ENCODE data around the gene TSGA10IP. TPM values are rescaled to one million over a fixed set of nuclear protein-coding genes. Genes with fewer than 3 reads are reported as not detected.

Gene TSGA10IP
- total RNA-seq, 3 donors from 2014 or later = 0.19 TPM; not detected in 2

DNA sequence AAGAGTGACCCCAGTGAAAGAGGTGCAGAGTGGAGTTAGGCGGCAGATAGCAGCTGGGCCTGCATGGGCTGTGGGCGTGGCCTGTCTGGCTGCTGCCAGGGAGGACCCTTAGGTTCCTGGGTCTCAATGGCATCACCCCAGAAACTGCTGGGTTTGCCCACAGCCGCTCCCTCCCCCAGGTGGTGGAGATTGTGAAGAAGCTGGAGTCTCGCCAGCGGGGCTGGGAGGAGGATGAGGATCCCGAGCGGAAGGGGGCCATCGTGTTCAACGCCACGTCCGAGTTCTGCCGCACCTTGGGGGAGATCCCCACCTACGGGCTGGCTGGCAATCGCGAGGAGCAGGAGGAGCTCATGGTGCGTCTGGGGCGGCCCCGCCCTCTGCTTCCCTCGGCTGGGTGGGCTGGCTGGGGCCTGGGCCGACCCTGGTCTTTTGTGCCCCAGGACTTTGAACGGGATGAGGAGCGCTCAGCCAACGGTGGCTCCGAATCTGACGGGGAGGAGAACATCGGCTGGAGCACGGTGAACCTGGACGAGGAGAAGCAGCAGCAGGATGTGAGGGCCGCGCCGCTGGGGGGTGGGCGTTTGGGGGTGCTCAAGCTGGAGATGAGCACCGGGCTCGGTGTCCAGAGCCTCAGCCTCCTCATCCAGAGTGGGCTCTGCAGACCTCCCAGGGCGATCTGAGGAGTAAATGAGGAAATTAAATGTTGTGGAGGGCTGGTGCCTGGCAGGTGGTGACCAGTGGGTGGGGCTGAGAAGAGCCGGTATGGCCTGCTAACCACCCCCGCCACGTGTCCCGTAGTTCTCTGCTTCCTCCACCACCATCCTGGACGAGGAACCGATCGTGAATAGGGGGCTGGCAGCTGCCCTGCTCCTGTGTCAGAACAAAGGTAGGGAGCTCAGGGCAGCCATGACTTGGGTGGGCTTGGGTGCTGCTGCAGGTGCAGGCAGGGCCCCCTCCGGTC lies 31.2 kb downstream of the TSGA10IP start:
- Histone ChIP-seq H3K4me3 (no peak overlapping the region), H3K9me3 (no peaks in the 10 kb centered on the region), H3K36me3 (ENCODE audit: low read depth) (peaks cover 7% of the 10 kb centered on the region), H3K4me1 (ENCODE audit: low read depth) (no peaks in the 10 kb centered on the region)
- TF ChIP-seq, protein P1, sequence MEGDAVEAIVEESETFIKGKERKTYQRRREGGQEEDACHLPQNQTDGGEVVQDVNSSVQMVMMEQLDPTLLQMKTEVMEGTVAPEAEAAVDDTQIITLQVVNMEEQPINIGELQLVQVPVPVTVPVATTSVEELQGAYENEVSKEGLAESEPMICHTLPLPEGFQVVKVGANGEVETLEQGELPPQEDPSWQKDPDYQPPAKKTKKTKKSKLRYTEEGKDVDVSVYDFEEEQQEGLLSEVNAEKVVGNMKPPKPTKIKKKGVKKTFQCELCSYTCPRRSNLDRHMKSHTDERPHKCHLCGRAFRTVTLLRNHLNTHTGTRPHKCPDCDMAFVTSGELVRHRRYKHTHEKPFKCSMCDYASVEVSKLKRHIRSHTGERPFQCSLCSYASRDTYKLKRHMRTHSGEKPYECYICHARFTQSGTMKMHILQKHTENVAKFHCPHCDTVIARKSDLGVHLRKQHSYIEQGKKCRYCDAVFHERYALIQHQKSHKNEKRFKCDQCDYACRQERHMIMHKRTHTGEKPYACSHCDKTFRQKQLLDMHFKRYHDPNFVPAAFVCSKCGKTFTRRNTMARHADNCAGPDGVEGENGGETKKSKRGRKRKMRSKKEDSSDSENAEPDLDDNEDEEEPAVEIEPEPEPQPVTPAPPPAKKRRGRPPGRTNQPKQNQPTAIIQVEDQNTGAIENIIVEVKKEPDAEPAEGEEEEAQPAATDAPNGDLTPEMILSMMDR (IDR thresholded peaks at IDR 0.05) = no peak
- intact Hi-C loops (cut with DNase I, micrococcal nuclease) = no loop called here
- ATAC-seq (peak; percentile 20), DNase-seq (peak in 1 of 3 donors; percentile 54)

DNA sequence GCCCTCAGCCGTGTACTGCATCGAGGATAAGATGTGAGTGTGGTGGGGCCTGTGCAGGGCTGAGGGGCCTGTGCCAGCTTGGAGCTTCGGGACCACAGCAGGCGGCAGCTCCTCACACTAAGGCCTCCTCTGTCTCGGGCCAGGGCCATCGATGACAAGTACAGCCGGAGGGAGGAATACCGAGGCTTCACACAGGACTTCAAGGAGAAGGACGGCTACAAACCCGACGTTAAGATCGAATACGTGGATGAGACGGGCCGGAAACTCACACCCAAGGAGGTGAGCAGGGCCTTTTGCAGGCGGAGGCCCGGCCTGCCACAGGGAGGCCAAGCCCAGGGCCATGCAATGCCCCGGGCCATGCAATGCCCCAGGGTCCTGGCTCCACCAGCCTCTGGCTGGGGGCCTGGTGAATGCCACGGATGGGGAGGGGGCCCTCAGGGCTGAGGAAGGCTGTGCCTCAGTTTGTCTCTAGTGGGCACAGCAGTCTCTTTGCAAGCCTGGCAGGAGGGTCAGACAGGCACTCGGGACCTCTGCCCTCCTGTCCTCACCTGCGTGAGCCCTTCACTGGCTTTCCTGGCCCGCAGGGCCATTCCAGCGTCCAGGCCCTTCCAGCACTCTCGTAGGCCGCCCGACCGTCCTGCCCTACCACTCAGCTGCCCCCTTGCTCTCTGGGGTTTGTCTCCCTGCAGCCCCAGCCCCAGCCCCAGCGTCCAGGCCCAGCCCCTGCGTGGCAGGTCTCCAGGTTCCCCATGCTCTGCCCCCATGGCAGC lies 32.5 kb downstream of the TSGA10IP start:
- Histone ChIP-seq H3K4me1 (ENCODE audit: low read depth) (no peaks in the 10 kb centered on the region), H3K36me3 (ENCODE audit: low read depth) (peaks cover 7% of the 10 kb centered on the region), H3K4me3 (no peak overlapping the region), H3K9me3 (no peaks in the 10 kb centered on the region)
- DNase-seq (peak in 1 of 3 donors; percentile 28), ATAC-seq (no peak)
- intact Hi-C loops (cut with DNase I, micrococcal nuclease) = no loop called here
- TF ChIP-seq, protein P1 (IDR thresholded peaks at IDR 0.05) = no peak

DNA sequence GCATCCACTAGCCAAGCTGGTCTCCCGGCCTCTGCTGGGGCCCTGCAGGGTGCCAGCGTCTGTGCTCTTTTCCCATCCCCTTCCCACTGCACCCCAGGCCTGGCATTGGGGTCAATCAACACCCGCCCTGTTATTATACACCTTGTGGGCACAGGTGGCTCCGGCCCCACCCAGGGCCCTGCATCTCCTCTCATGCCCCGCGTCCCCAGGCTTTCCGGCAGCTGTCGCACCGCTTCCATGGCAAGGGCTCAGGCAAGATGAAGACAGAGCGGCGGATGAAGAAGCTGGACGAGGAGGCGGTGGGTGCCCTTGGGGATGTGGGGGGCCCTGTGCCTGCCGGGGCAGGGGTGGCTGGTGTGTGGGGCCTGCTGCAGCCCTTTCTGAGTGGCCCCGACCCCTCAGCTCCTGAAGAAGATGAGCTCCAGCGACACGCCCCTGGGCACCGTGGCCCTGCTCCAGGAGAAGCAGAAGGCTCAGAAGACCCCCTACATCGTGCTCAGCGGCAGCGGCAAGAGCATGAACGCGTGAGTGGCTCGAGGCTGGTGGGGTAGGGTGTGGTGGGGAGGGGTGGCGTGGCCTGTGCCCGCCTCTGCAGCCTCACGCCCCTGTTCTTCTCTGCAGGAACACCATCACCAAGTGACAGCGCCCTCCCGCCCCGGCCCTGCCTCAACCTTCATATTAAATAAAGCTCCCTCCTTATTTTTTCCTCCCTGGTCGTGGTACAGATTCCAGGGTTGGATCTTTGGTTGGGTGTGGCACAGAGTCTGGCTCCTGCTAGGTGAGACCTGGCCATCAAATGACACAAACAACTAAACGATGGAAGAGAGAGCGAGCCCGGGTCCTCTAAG lies 33.3 kb downstream of the TSGA10IP start:
- Histone ChIP-seq H3K4me3 (no peak overlapping the region), H3K4me1 (ENCODE audit: low read depth) (no peaks in the 10 kb centered on the region), H3K9me3 (no peaks in the 10 kb centered on the region), H3K36me3 (ENCODE audit: low read depth) (peaks cover 7% of the 10 kb centered on the region)
- ATAC-seq (no peak), DNase-seq (peak in 1 of 3 donors; percentile 45)
- intact Hi-C loops (cut with DNase I, micrococcal nuclease) = no loop called here
- TF ChIP-seq, protein P1 (IDR thresholded peaks at IDR 0.05) = no peak

DNA sequence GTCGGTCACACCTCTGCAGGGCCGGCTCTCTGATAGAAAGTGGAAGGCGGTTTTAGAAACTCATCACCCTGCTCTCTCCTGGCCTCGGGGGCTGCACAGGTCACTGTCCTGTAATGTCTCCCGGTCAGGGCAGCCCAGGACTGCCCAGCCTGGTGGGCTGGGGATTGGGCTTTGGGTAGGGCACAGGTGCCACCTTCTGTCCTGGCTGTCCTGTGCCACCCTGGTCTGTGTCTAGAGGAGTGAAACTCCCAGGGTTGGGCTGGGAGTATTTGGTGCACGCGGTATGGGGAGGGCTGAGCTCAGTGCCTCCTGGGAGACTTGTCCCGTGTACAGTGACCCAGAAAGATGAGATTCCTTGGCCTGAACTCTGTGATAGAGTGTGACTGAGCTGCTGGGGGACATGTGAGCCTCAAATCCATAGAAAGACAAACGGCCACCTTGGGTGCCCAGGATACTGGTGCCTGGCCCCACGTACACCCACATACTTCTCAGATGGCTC lies 34.0 kb downstream of the TSGA10IP start:
- TF ChIP-seq, protein P1 (IDR thresholded peaks at IDR 0.05) = no peak
- no peaks in the 10 kb centered on the region for H3K9me3 ChIP-seq
- H3K36me3 ChIP-seq (ENCODE audit: low read depth) = peaks cover 7% of the 10 kb centered on the region
- no peak overlapping the region for H3K4me3 ChIP-seq
- intact Hi-C loops (cut with DNase I, micrococcal nuclease) = no loop called here
- ATAC-seq = no peak
- no peaks in the 10 kb centered on the region for H3K4me1 ChIP-seq (ENCODE audit: low read depth)
- DNase-seq = peak in 1 of 3 donors; percentile 2

All from mucosa of descending colon (tissue), 3 donors.